KMS-11 (cell line): ENCODE data around the gene DAZAP1.

ENCODE experiments used
- H2AFZ ChIP-seq: fragments of 200-600 bp; sonication (generic); 2 replicates; pipeline ENCODE4 v1.6.1; 2016; ENCODE audit warnings: antibody characterized with exemption, mixed run types, low read depth
- H3K27ac ChIP-seq: fragments of 200-600 bp; sonication (generic); 2 replicates; pipeline ENCODE4 v1.6.1; 2016; ENCODE audit warnings: mild to moderate bottlenecking, mixed run types
- H3K27me3 ChIP-seq: fragments of 200-600 bp; sonication (generic); 2 replicates; pipeline ENCODE4 v1.6.1; 2017; ENCODE audit warnings: mild to moderate bottlenecking, low read depth, mixed run types, moderate library complexity; ENCODE audit not compliant: insufficient read depth
- H3K36me3 ChIP-seq: fragments of 200-600 bp; sonication (generic); 2 replicates; pipeline ENCODE4 v1.6.1; 2017; ENCODE audit warnings: mild to moderate bottlenecking, mixed run types; ENCODE audit not compliant: insufficient read depth
- H3K4me1 ChIP-seq: fragments of 200-600 bp; sonication (generic); 2 replicates; pipeline ENCODE4 v1.6.1; 2016; ENCODE audit warnings: mild to moderate bottlenecking, low read depth, mixed run types; ENCODE audit not compliant: poor library complexity, severe bottlenecking
- H3K4me2 ChIP-seq: fragments of 200-600 bp; sonication (generic); 2 replicates; pipeline ENCODE4 v1.7.0; 2016; ENCODE audit warnings: mild to moderate bottlenecking, mixed run types
- H3K4me3 ChIP-seq: fragments of 200-600 bp; sonication (generic); IDR thresholded peaks from 2 replicates; pipeline ENCODE4 v1.6.1; 2017; ENCODE audit warnings: low read depth, low read length, mixed read lengths; ENCODE audit not compliant: insufficient read depth
- H3K79me2 ChIP-seq: fragments of 200-600 bp; sonication (generic); 2 replicates; pipeline ENCODE4 v1.6.1; 2016; ENCODE audit warnings: low read depth, mixed run types; ENCODE audit not compliant: insufficient read depth
- H3K9ac ChIP-seq: fragments of 200-600 bp; sonication (generic); 2 replicates; pipeline ENCODE4 v1.6.1; 2016; ENCODE audit warnings: mild to moderate bottlenecking, mixed run types
- H4K20me1 ChIP-seq: fragments of 200-600 bp; sonication (generic); 2 replicates; pipeline ENCODE4 v1.6.1; 2016; ENCODE audit warnings: mild to moderate bottlenecking, mixed run types; ENCODE audit not compliant: insufficient read depth
- CTCF ChIP-seq: fragments of 200-600 bp; sonication (generic); conservative IDR thresholded peaks from 2 replicates; pipeline ENCODE4 v1.6.1; 2017; ENCODE audit warnings: low read depth, mild to moderate bottlenecking, antibody characterized with exemption, low read length, moderate library complexity, mixed read lengths

DAZAP1 gene

GRCh38 chr19:1377176-1377964 lies 30.0 kb upstream of the DAZAP1 start:
- no peaks in the 10 kb centered on the region for H3K36me3 ChIP-seq
- H3K4me3 ChIP-seq = no peak overlapping the region
- H4K20me1 ChIP-seq = no peaks in the 10 kb centered on the region
- H3K27me3 ChIP-seq = no peaks in the 10 kb centered on the region; the same call in 1 of the 2 replicates
- H3K79me2 ChIP-seq = no peaks in the 10 kb centered on the region
- H2AFZ ChIP-seq = no peak overlapping the region
- no peak for TF ChIP-seq CTCF
- no peak overlapping the region for H3K4me2 ChIP-seq
- H3K27ac ChIP-seq = no peak overlapping the region
- H3K9ac ChIP-seq = no peak overlapping the region
- H3K4me1 ChIP-seq = no peaks in the 10 kb centered on the region

- Histone ChIP-seq H3K4me2 (no peak overlapping the region), H3K9ac (no peak overlapping the region), H3K36me3 (no peaks in the 10 kb centered on the region), H2AFZ (no peak overlapping the region), H3K27ac (no peak overlapping the region), H3K27me3 (no peaks in the 10 kb centered on the region; the same call in 1 of the 2 replicates), H3K4me1 (peaks cover 5% of the 10 kb centered on the region), H3K4me3 (no peak overlapping the region), H3K79me2 (no peaks in the 10 kb centered on the region), H4K20me1 (no peaks in the 10 kb centered on the region)
- no peak for TF ChIP-seq CTCF
These were observed 29.2 kb upstream of the DAZAP1 start for GRCh38 chr19:1377965-1378785.

GRCh38 chr19:1379126-1379905 lies 28.1 kb upstream of the DAZAP1 start:
- H3K4me2 ChIP-seq = no peak overlapping the region
- peaks cover 4% of the 10 kb centered on the region; the same call in 1 of the 2 replicates for H3K79me2 ChIP-seq
- H3K27me3 ChIP-seq = no peaks in the 10 kb centered on the region; the same call in 1 of the 2 replicates
- H3K36me3 ChIP-seq = no peaks in the 10 kb centered on the region
- no peak overlapping the region for H3K4me3 ChIP-seq
- TF ChIP-seq CTCF = no peak
- H3K4me1 ChIP-seq = peaks cover 5% of the 10 kb centered on the region
- H3K27ac ChIP-seq = no peak overlapping the region
- no peak overlapping the region for H2AFZ ChIP-seq
- H4K20me1 ChIP-seq = no peaks in the 10 kb centered on the region
- H3K9ac ChIP-seq = no peak overlapping the region

- no peak overlapping the region for H2AFZ ChIP-seq
- peaks cover 10% of the 10 kb centered on the region for H3K79me2 ChIP-seq
- no peaks in the 10 kb centered on the region for H3K36me3 ChIP-seq
- no peaks in the 10 kb centered on the region for H4K20me1 ChIP-seq
- no peak overlapping the region for H3K4me2 ChIP-seq
- TF ChIP-seq CTCF = no peak
- H3K9ac ChIP-seq = no peak overlapping the region
- H3K27me3 ChIP-seq = no peaks in the 10 kb centered on the region; the same call in 1 of the 2 replicates
- H3K4me1 ChIP-seq = peaks cover 10% of the 10 kb centered on the region
- no peak overlapping the region for H3K27ac ChIP-seq
- no peak overlapping the region for H3K4me3 ChIP-seq
These were observed 27.4 kb upstream of the DAZAP1 start for GRCh38 chr19:1379961-1380489.
